Chondrocyte (in vitro differentiated cells): ENCODE results near the gene C1QTNF1. TPM values are rescaled to one million over a fixed set of nuclear protein-coding genes. Genes with fewer than 3 reads are reported as not detected.

Experiments
- DNase-seq: peaks from one replicate; pipeline ENCODE4 v3.0.0; 2021; ENCODE audit warnings: mixed read lengths, low spot score
- H3K27ac Mint-ChIP-seq: one replicate; pipeline ENCODE4 v1.8.0; 2021; ENCODE audit warnings: mild to moderate bottlenecking, moderate library complexity, mixed read lengths; ENCODE audit not compliant: unreplicated experiment
- H3K27me3 Mint-ChIP-seq: 2 replicates; pipeline ENCODE4 v1.8.0; 2021; ENCODE audit warnings: low read depth, mixed read lengths
- H3K36me3 Mint-ChIP-seq: 2 replicates; pipeline ENCODE4 v1.8.0; 2021; ENCODE audit warnings: low read depth, mixed read lengths
- H3K4me1 Mint-ChIP-seq: 2 replicates; pipeline ENCODE4 v1.8.0; 2021; ENCODE audit warnings: low read depth, mild to moderate bottlenecking, mixed read lengths
- H3K4me3 Mint-ChIP-seq: one replicate; pipeline ENCODE4 v1.8.0; 2021; ENCODE audit warnings: mild to moderate bottlenecking, moderate library complexity, mixed read lengths; ENCODE audit not compliant: unreplicated experiment
- H3K9me3 Mint-ChIP-seq: 2 replicates; pipeline ENCODE4 v1.8.0; 2021; ENCODE audit warnings: low read depth, mixed read lengths
- CTCF ChIP-seq: fragments of 200-600 bp; sonication (generic); IDR thresholded peaks from 2 replicates; pipeline ENCODE4 v1.5.0; 2021; ENCODE audit warnings: antibody characterized with exemption, mild to moderate bottlenecking, moderate library complexity
- total RNA-seq: library from RNA; stranded (reverse); gene quantifications from 3 replicates; pipeline ENCODE4 v1.2.1, GENCODE V29; 2021

C1QTNF1 gene
- total RNA-seq, 1 donor from 2014 or later: 74.7 TPM

- Mint-ChIP-seq H3K4me1 (no peaks in the 10 kb centered on the region), H3K36me3 (peaks cover 13% of the 10 kb centered on the region), H3K27ac (no peak overlapping the region), H3K4me3 (no peak overlapping the region), H3K9me3 (no peaks in the 10 kb centered on the region), H3K27me3 (no peaks in the 10 kb centered on the region)
- TF ChIP-seq CTCF: no peak
- no peak for DNase-seq
Observed at GRCh38 chr17:78993981-78994671, 29.8 kb upstream of the C1QTNF1 start.

- no peak overlapping the region for H3K27ac Mint-ChIP-seq
- H3K36me3 Mint-ChIP-seq: peaks cover 15% of the 10 kb centered on the region
- no peaks in the 10 kb centered on the region for H3K27me3 Mint-ChIP-seq
- H3K9me3 Mint-ChIP-seq: no peaks in the 10 kb centered on the region
- H3K4me1 Mint-ChIP-seq: no peaks in the 10 kb centered on the region
- DNase-seq: no peak
- no peak overlapping the region for H3K4me3 Mint-ChIP-seq
- no peak for TF ChIP-seq CTCF
Observed at GRCh38 chr17:78995022-78995760, 28.8 kb upstream of the C1QTNF1 start.

- Mint-ChIP-seq H3K27ac (peak overlapping the region; percentile 54), H3K36me3 (peaks cover 13% of the 10 kb centered on the region), H3K4me1 (no peaks in the 10 kb centered on the region), H3K27me3 (no peaks in the 10 kb centered on the region), H3K4me3 (no peak overlapping the region), H3K9me3 (no peaks in the 10 kb centered on the region)
- TF ChIP-seq CTCF: no peak
- no peak for DNase-seq
Observed at GRCh38 chr17:78995761-78996451, 28.1 kb upstream of the C1QTNF1 start.

- Mint-ChIP-seq H3K4me1 (no peaks in the 10 kb centered on the region), H3K27ac (no peak overlapping the region), H3K9me3 (no peaks in the 10 kb centered on the region), H3K36me3 (peaks cover 12% of the 10 kb centered on the region), H3K4me3 (no peak overlapping the region), H3K27me3 (no peaks in the 10 kb centered on the region)
- TF ChIP-seq CTCF: no peak
- DNase-seq: no peak
Observed at GRCh38 chr17:78996781-78997201, 27.2 kb upstream of the C1QTNF1 start.

- Mint-ChIP-seq H3K36me3 (peaks cover 12% of the 10 kb centered on the region), H3K27ac (no peak overlapping the region), H3K9me3 (no peaks in the 10 kb centered on the region), H3K4me3 (no peak overlapping the region), H3K4me1 (no peaks in the 10 kb centered on the region), H3K27me3 (no peaks in the 10 kb centered on the region)
- TF ChIP-seq CTCF: no peak
- no peak for DNase-seq
Observed at GRCh38 chr17:78997231-78997741, 26.7 kb upstream of the C1QTNF1 start.
